GM12872 (cell line): ENCODE results near the gene TNFRSF6B.

ENCODE experiments used
- TF ChIP-seq, protein P1 (sequence below): IDR thresholded peaks from 3 replicates; pipeline ENCODE4 v1.5.1; 2011; ENCODE audit warnings: low read depth, mild to moderate bottlenecking, low read length, moderate library complexity; ENCODE audit not compliant: insufficient read depth

Gene TNFRSF6B

DNA sequence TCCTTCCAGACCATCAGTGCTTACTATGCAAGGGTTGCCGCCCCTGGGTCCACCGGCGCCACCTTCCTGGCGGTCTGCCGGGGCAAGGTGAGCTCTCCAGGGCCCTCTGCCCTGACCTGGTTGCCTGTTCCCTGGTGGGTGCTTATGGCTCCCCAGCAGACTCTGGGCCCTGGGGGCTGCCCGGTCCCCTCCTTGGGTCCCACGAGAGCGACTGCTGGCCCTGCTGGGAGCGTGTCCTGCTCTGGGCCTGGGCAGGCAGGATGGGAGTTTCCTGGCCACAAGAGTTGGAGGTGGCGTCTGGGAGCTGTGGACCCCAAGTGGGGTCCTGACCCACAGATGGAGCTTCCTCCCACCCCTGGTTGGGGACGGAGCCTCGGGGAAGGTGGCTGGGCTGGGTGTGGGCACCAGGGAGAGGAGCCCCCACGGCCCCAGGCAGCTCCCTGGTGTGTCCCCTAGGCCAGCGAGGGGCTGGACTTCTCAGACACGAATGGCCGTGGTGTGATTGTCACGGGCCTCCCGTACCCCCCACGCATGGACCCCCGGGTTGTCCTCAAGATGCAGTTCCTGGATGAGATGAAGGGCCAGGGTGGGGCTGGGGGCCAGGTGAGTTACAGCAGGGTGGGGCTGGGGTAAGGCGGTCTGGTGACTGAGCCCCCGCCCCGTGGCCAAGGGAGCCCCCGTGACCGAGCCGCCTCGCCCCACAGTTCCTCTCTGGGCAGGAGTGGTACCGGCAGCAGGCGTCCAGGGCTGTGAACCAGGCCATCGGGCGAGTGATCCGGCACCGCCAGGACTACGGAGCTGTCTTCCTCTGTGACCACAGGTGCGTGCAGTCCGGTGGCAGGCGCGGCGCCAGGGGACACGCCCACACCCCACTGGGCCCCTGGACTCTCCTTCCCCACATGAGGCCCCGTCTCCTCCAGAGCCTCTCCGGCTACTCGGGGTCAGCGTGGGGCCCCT is 7.1 kb upstream of the TNFRSF6B start:
- TF ChIP-seq, protein P1, sequence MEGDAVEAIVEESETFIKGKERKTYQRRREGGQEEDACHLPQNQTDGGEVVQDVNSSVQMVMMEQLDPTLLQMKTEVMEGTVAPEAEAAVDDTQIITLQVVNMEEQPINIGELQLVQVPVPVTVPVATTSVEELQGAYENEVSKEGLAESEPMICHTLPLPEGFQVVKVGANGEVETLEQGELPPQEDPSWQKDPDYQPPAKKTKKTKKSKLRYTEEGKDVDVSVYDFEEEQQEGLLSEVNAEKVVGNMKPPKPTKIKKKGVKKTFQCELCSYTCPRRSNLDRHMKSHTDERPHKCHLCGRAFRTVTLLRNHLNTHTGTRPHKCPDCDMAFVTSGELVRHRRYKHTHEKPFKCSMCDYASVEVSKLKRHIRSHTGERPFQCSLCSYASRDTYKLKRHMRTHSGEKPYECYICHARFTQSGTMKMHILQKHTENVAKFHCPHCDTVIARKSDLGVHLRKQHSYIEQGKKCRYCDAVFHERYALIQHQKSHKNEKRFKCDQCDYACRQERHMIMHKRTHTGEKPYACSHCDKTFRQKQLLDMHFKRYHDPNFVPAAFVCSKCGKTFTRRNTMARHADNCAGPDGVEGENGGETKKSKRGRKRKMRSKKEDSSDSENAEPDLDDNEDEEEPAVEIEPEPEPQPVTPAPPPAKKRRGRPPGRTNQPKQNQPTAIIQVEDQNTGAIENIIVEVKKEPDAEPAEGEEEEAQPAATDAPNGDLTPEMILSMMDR, result no peak

DNA sequence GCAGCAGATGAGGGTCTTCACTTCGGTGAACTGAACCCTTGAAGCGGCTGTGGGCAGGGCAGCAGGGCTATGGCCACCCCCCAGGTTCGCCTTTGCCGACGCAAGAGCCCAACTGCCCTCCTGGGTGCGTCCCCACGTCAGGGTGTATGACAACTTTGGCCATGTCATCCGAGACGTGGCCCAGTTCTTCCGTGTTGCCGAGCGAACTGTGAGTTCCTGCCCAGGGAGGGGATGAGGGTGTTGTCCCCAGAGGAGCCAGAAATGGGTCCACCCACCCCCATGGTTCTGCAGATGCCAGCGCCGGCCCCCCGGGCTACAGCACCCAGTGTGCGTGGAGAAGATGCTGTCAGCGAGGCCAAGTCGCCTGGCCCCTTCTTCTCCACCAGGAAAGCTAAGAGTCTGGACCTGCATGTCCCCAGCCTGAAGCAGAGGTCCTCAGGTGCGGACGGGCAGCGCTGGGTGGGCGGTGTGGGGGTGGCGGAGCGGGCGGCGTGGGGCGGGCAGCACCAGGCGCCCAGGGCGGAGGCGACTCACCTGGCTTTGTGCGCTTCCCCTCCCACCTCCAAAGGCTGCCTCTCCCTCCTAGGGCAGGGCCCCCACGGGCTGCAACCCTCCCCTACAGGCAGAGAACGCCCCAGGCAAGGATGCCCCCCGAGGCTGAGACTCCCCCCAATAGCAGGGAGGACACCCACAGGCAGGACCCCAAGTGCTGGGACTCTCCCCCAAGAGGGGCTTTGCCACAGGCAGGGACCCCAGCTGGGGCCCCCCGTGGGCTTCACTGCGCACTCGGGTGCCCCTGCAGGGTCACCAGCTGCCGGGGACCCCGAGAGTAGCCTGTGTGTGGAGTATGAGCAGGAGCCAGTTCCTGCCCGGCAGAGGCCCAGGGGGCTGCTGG is 6.2 kb upstream of the TNFRSF6B start:
- TF ChIP-seq, protein P1, result no peak

DNA sequence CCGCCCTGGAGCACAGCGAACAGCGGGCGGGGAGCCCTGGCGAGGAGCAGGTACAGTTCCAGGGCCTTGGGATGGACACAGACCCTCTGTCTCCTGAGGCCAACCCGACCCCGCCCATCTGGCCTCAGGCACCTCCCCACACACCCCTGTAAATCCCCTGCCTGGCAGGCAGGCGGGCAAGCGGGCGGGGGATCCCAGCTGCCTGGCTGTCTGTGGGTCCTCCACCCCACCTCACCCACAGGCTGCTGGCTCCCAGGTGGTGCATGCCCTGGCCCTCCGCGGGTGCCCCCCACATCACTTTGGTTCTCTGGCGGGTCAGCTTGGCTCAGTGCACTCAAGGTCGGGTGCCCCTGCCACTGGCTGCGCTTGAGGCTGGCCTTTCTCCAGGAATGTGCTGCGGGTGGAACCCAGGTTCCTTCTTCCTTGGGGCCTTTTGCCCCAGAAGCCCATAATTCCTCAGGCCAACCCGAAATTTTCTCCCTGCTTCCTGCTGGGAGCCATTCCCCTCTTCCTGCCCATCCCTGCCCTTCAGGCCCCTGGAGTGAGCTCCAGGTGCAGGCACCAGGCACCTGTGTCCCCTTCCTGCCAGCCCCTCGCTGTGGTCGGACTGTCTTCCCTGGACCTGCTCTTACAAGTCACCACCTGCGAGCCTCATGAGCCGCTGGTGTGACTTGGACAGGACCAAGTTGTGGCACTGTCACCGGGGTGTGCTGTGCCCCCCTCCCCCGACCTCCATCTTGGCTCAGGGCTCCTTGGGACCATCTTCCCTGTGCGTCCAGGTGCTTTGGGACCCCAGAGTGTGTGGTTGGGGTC is 5.3 kb upstream of the TNFRSF6B start:
- TF ChIP-seq, protein P1, result no peak

DNA sequence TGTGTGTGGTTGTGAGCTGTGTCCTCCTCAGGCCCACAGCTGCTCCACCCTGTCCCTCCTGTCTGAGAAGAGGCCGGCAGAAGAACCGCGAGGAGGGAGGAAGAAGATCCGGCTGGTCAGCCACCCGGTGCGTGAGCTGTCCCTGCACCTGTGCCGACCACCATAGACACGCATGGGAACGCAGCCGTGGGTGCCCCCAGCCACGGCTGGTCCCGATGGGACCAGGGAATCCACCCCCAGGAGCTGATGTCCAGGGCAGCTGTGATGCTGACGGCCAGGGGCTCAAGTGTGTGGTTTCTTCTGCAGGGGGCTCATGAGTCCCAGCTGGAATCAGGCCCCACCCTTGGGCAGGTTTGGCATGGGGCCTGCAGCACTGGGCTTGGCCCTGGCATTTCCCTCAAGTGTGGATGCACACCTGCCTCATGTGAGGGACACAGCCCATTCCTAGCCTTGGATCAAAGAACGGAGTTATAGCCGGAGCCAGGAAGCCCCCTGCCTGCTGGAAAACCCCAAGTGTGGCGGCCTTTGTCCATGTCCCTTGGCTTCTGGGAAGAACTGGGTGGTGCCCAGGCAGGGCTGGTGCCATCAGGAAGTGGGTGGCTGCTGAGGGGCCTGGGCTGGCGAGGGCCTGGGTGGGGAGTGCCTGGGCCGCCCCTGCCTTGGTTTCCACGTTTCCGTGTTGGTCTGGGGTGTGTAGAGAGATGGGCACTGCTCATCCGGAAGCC is 4.6 kb upstream of the TNFRSF6B start:
- TF ChIP-seq, protein P1, result no peak

DNA sequence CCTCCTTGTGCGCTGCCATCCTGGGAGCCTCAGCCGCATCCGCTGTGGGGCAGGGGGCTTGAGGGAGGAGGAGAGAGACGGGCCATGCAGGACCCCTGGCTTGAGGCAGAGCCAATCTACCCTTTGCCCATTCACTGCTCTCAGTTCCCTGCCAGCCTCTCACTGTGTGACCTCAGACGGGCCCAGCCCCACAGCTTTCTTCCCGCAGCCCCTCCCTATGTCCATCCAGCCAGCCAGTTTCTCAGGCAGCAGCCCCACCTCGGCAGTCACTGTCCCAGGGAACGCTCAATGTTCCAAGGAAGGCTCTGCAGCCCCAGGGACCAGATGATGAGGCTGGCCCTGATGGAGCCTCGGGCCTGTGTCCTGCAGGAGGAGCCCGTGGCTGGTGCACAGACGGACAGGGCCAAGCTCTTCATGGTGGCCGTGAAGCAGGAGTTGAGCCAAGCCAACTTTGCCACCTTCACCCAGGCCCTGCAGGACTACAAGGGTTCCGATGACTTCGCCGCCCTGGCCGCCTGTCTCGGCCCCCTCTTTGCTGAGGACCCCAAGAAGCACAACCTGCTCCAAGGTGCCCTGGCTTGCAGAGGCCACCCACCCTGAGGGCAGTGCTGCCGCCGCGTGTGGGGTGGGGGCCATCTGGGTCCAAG is 3.9 kb upstream of the TNFRSF6B start:
- TF ChIP-seq, protein P1, result no peak

DNA sequence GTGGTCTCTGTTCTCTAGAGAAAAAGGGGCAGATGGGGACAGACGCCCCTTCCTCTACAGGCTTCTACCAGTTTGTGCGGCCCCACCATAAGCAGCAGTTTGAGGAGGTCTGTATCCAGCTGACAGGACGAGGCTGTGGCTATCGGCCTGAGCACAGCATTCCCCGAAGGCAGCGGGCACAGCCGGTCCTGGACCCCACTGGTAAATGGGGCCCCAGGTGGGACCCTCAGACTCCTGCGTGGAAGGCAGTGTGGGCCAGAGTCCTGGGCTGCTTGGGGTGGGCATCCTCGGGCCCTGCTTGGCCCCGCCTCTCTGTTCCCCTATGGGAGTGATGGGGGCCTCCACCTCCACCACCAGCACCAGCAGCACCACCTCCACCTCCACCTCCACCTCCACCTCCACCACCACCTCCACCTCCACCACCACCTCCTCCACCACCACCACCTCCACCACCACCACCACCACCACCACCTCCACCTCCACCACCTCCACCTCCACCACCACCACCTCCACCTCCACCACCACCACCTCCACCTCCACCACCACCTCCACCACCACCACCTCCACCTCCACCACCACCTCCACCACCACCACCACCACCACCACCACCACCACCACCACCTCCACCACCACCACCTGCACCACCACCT is 3.2 kb upstream of the TNFRSF6B start:
- TF ChIP-seq, protein P1, result no peak
